ENCODE data around the gene RGS5. TPM values are rescaled to one million over a fixed set of nuclear protein-coding genes. Genes with fewer than 3 reads are reported as not detected.

The RGS5 gene
- total RNA-seq, 1 donor from 2014 or later: 21.8 TPM

GRCh38 chr1:163148911-163149310 lies 53.8 kb downstream of the RGS5 start:
- no peak for DNase-seq (ENCODE audit: extremely low read depth, low read depth, low spot score)

- DNase-seq (ENCODE audit: extremely low read depth, low read depth, low spot score): no peak
Measured at GRCh38 chr1:163147019-163147418, 55.7 kb downstream of the RGS5 start.

GRCh38 chr1:163145435-163145834 lies 57.3 kb downstream of the RGS5 start:
- DNase-seq (ENCODE audit: extremely low read depth, low read depth, low spot score): no peak

DNA sequence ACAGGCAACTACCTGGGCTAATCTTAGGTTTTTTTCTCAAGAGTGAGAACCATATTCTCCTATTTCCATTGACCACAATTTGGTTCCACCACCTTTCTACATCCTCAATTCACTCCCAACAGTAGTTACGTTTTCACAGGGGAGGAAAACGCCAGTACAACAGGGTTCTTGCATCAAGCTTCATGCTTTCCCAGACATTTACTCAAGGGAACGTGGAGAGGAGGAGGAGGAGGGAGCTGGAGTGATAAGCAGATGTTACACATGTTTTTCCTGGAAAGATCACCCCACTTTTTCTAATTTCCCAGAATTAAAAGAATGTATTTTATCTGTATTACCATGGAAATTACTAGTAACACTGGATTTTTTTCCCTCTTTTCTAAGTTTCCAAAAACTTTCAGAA lies 58.3 kb downstream of the RGS5 start:
- no peak for DNase-seq (ENCODE audit: extremely low read depth, low read depth, low spot score)

DNA sequence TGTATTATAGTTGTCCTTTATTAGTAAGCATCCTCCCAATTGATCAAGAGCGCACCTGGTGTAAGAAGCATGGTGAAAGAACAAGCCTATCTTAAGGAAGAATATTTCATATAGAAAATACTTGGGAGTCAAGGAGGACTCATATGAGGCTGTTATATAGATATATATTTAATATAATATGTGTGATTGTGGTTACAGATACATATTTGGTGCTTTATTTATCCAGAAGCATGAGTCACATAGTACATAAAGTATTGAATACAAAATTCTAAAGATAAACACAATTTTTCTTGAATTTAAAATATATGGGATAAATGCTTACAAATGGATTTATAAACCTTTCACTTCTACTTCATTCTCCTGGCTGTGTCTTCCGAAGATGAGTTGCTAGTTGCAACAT lies 60.6 kb downstream of the RGS5 start:
- DNase-seq (ENCODE audit: extremely low read depth, low read depth, low spot score): no peak

DNA sequence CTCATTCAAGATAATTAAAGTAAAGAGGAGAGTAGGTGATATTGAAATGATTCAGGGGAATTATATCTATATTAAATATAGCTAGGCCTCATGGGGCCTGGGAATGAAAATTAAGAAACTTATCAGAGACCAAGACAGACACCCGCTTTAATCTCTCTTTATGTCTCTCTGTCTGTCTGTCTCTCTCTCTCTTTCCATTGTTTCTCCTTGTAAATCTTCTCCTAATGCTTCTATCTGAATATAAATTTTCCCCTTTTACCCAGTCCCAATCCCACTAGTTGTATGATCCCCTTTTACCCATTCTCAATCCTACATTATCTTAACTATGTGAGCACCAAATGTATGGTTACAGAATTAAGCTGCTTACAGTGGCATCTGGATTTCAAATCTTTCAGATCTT lies 61.2 kb downstream of the RGS5 start:
- DNase-seq (ENCODE audit: extremely low read depth, low read depth, low spot score): no peak

DNA sequence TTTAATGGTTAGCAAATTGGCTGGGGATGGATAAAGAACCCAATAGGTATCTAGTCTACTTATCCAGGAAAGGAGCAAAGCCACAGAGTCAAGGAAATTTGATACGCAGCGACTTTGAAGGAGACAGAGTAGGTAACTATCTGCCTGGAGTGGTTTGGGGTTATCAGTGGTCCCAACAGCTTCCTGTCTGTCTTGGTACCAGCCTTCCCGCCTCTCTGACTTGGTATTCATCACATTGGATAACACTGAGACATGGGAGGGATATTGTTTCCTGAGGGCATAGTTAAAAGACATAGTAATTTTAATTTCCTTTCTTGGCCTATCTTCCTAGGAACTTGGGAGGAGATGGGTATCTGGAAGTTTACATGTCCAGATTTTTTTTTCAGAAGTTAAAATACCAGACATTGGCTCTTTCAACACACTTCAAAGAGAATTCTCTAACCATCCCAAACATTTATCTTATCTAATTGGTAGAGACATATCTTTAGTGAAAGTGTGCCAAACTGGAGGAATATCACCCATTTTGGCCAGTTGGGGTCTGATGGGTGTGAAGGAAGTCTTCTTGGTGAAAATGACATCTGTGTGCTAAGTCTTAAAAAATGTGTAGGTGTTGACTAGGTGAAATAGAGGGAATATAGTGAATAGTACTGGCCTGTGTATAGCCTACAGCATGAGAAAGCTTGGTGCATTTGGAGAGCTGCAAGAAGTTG lies 65.0 kb downstream of the RGS5 start:
- DNase-seq (ENCODE audit: extremely low read depth, low read depth, low spot score): no peak

DNA sequence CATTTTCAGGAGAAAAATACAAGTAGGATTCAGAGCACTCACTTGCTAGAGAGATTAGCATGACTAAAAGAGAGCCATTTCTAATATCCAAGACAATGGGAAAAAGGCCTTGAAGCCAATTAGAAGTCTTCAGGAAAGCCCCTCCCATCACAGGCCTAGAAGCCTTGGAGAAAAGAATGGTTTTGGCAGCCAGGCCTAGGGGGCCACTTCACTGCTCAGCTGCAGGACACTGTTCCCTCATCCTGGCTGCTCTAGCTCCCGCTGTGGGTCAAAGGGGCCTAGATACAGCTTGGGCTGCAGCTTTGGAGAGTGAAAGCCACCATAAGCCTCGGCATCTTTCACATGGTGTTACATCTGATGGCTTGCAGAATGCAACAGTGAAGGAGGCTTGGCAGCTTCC lies 70.7 kb downstream of the RGS5 start:
- DNase-seq (ENCODE audit: extremely low read depth, low read depth, low spot score): no peak

- no peak for DNase-seq (ENCODE audit: extremely low read depth, low read depth, low spot score)
Measured at GRCh38 chr1:163130225-163130856, 72.4 kb downstream of the RGS5 start.

- no peak for DNase-seq (ENCODE audit: extremely low read depth, low read depth, low spot score)
Measured at GRCh38 chr1:163128282-163128681, 74.4 kb downstream of the RGS5 start.

DNA sequence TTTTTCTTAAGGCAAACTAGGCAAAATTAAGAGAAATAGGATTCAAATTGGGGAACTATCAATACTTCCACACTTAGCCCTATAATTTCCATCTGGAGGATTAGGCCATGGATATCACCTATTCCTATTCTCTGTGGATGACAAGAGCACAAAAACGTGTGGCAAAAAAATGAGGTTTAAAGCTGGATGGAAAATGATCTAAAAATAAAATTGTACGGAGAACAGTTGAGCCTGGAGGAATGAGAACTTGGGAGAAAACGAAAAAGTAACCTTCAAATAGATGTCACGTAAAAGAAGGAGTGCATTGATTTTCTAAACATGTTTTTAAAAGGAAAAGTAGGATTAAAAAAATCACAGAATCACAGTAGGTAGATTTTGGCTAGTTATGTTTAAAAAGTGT lies 77.9 kb downstream of the RGS5 start:
- no peak for DNase-seq (ENCODE audit: extremely low read depth, low read depth, low spot score)

- DNase-seq (ENCODE audit: extremely low read depth, low read depth, low spot score): no peak
Measured at GRCh38 chr1:163120372-163120771, 82.3 kb downstream of the RGS5 start.

DNA sequence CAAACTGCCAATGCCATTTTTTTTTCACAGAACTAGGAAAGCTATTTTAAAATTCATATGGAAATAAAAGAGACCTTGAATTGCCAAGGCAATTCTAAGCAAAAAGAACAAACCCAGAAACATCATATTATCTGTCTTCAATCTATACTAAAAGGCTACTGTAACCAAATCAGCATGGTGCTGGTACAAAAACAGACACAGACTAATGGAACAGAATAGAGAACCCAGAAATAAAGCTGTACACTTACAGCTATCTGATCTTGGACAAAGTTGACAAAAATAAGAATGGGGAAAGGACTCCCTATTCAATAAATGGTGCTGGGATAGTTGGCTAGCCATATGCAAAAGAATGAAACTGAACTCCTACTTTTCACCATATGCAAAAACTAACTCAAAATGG lies 83.0 kb downstream of the RGS5 start:
- DNase-seq (ENCODE audit: extremely low read depth, low read depth, low spot score): no peak

DNA sequence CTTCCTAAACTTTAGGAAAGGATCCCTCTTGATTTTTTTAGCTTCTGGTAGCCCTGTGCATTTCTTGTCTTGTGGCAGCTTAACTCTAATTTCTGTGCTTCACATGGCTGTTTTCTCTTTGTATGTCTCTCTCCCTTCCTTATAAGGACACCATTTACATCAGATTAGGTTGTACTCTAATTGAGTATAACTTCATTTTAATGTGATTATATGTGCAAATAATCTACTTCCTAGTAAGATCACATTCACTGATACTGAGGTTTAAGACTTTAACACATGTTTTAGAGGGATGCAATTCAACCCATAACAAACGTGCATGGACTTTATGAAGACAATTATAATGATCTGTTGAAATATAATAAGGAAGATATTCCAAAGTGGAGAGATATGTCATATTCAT lies 86.8 kb downstream of the RGS5 start:
- DNase-seq (ENCODE audit: extremely low read depth, low read depth, low spot score): no peak

DNA sequence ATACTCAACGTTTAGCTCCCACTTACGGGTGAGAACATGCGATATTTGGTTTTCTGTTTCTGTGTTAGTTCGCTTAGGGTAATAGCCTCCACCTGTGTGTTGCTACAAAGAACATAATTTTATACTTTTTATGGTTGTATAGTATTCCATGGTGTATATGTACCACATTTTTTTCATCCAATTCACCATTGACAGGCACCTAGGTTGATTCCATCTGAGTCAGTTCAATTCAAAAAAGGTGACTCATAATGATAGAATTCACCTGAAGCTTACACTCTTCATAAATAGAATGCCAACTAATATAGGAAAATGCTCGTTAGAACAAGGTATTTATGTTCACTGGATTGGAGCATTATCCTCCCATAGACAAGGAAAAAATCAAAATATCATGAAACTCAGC lies 95.1 kb downstream of the RGS5 start:
- no peak for DNase-seq (ENCODE audit: extremely low read depth, low read depth, low spot score)

GRCh38 chr1:163106364-163106987 lies 96.2 kb downstream of the RGS5 start:
- DNase-seq (ENCODE audit: extremely low read depth, low read depth, low spot score): no peak

DNA sequence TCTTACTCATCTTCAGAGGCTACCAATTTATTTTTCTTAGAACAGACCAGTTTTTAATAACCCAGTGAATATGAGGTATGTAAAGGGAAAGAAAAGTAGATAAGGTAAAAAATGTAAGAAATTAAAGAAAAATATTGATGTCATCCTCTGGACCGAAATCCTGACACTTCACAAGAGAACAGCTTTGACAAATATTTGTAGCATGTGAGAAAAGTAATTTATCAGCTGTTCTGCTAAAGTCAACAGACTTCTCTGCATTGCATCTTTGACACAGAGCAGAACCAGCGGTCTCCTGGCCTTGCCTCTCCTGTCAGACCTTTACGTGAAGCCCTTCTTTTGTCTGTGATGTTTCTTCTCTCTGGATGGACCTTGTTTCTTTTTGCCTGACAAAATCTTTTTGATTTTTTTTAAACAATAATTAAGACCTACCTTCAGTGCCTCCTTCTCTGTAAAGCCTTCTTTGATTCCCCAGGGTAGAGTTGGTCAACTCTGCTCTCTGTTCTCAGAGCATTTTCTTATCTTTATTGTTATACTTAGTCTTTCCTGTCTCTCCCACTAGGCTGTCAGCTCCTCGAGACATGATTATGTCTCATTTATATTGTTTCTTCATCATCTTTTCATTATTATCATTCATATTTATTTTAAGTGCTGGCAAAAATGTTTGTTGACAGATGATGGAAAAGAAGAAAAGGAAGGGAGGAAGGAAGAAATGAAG lies 98.2 kb downstream of the RGS5 start:
- no peak for DNase-seq (ENCODE audit: extremely low read depth, low read depth, low spot score)

GRCh38 chr1:163102590-163102989 lies 100.1 kb downstream of the RGS5 start:
- no peak for DNase-seq (ENCODE audit: extremely low read depth, low read depth, low spot score)

- no peak for DNase-seq (ENCODE audit: extremely low read depth, low read depth, low spot score)
Measured at GRCh38 chr1:163095213-163095612, 107.5 kb downstream of the RGS5 start.

DNA sequence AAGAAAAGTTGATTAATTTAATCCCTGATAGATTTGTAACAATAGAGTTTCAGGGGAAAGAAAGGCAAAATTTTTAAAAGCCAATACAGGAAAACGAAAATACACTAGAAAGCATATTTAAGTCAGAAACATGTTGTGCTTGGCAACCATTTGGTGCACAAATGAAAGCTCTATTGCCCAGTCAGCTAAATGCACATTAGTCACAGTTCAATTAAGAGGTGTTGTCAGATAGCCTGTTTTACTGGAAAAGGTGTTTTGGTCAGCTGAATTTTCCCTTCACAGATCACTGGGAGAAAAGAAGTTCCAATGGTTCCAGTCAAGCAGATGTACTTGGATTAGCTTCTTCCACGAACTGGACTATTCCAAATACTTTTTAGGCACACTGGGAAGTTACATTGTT lies 108.1 kb downstream of the RGS5 start:
- DNase-seq (ENCODE audit: extremely low read depth, low read depth, low spot score): no peak

DNA sequence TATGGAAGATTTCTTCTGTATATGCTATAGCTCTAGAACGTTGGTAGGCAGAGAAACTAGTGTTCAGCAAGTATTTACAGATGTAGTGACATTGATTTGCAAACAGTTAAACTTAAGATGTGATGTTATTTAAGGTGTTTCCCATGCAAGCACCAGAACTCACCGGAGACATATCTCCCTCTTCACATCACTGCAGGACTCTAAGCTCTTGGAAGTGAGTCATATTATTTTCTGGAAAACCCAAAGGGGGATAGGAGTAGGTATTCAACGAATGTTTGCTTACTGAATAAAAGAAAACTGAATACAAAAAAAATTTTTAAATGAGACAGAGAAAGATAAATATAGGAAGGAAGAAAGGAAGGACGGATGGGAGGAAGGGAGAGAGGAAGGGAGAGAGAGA lies 108.5 kb downstream of the RGS5 start:
- no peak for DNase-seq (ENCODE audit: extremely low read depth, low read depth, low spot score)

- no peak for DNase-seq (ENCODE audit: extremely low read depth, low read depth, low spot score)
Measured at GRCh38 chr1:163093579-163093978, 109.1 kb downstream of the RGS5 start.
